GM18867 (cell line): ENCODE results near the gene FGGY.
"Not testable (repeated sequence)": the region's sequence is repeated elsewhere in the genome, so short reads cannot be mapped to it uniquely, and the experiment has no call there.

Experiments
- ATAC-seq: cut with Tn5 transposase; IDR thresholded peaks from one replicate; pipeline ENCODE4 v1.9.1; 2021; ENCODE audit warnings: mild to moderate bottlenecking, moderate library complexity; ENCODE audit not compliant: unreplicated experiment

The FGGY gene

DNA sequence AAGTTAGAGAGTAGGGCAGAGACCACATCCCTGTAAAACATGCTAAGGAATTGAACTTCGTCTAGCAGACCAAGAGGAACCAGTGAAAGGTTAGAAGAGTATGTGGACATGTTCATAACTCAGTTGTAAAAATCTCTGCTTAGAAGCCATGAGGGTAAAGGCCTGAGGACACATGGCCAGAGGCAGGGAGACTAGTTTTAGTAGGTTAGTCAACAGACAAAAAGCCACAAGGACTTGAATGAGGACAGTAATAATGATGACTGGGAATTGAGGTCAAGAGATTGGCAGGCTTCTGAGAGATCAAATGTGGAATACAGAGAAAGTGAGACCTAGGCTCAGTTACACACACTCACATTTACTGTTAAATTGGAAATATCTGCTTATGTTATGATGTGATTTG lies 312.4 kb downstream of the FGGY start:
- no peak for ATAC-seq

DNA sequence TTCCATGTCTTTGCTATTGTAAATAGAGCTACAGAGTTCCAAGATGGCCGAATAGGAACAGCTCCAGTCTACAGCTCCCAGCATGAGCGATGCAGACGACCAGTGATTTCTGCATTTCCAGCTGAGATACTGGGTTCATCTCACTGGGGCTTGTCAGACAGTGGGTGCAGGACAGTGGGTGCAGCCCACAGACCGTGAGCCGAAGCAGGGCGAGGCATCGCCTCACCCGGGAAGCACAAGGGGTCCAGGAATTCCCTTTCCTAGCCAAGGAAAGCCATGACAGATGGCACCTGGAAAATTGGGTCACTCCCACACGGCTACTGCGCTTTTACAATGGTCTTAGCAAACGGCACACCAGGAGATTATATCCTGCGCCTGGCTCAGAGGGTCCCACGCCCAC lies 313.6 kb downstream of the FGGY start:
- not testable (repeated sequence) for ATAC-seq

GRCh38 chr1:59617434-59617833 lies 320.5 kb downstream of the FGGY start:
- ATAC-seq = no peak

DNA sequence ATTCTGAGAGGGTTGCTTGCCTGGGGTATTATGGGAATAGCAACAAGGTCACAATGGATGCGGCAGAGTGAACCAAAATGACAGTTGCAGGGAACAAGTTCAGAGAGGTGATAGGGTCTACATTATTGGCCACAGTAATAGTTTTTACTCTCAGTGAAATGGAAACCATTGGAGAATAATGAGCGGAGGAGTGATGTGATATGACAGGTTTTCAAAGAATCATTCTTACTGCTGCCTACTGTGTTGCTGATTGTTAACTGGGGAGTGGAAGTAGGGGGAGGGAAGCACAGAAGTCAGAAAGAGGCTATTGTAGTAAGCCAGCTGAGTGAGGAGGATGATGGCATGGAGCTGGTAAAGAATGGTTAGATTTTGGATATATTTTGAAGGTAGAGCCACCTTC lies 322.7 kb downstream of the FGGY start:
- ATAC-seq = no peak

- no peak for ATAC-seq
Observed at GRCh38 chr1:59625384-59625783, 328.5 kb downstream of the FGGY start.

GRCh38 chr1:59631561-59632255 lies 334.8 kb downstream of the FGGY start:
- ATAC-seq = no peak

GRCh38 chr1:59635097-59635496 lies 338.2 kb downstream of the FGGY start:
- ATAC-seq = no peak

DNA sequence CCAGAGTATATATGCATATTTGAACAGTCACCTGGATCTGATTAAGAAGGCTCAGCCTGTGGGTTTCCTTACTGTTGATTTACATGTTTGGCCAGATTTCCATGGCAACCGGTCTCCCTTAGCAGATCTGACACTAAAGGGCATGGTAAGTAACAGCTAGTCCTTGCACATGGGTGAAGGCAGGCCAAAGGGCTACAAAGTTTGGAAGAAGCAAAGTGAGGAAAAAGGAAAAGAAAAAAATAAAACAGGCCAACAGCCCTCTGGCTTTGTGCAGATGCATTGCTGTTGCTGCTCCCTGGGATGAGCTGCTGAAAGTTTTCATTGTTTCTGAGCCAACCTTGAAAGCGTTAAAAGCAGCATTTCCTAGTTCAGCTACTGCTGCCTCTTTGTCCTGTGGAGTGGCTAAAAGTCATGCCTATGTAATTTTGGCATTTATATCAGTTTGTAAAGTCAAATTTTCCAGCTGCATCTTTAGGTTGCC lies 341.4 kb downstream of the FGGY start:
- ATAC-seq = no peak

DNA sequence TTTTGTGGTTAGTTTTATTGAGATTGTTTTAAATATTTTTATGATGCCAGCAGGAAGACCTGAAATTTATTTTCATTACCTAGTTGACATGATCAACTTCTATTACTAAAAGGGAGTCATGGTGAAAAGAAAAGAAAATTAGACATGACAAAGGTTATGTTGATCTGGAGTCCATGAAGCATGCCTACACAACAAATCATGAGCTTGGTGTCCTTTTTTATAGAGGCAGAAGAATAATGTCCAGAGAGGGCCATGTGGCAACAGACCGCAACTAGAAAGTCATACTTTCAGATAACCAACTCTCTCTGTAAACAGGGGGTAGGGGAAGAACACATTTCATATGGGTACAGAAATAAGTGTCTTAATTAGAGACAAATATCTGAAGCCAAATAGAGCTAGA lies 342.4 kb downstream of the FGGY start:
- ATAC-seq = no peak

DNA sequence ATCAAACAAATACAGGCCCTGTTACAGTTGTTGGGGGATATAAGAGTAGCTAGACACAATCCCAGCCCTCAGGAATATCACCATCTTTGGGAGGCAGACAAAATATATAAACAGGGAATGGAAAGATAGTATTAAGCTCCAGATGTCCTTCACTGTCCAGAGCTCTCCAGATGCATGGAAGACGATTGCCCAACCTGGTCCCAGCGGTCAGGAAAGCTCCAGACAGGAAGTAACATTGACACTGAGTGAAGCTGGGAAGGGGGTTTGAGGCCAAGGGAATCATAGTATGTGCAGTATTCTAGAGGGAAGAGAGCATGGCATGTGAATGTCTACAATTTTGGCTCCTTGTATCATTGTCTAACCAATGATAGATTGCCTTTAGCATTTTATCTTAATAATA lies 344.0 kb downstream of the FGGY start:
- no peak for ATAC-seq

GRCh38 chr1:59641836-59642235 lies 344.9 kb downstream of the FGGY start:
- no peak for ATAC-seq

- ATAC-seq = no peak
Observed at GRCh38 chr1:59643526-59643925, 346.6 kb downstream of the FGGY start.

DNA sequence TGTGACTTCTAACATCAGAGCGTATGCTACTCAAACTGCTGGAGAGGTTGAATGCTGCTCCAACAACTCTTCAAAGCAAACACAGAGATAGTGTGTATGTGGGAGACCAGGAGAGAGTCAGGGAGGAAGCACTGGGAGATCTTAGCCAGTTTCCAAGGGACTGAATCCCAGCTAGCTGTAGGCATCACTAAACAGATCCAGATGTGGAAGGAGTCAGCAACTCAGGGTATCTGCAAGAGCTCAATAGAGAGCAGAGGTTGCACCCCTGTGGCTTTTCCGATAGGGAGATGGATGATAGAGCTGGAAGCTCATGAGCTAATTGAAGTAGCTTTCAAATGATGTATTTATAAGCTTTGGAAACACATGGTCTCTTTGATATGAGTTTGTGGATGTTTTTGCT lies 349.0 kb downstream of the FGGY start:
- no peak for ATAC-seq

DNA sequence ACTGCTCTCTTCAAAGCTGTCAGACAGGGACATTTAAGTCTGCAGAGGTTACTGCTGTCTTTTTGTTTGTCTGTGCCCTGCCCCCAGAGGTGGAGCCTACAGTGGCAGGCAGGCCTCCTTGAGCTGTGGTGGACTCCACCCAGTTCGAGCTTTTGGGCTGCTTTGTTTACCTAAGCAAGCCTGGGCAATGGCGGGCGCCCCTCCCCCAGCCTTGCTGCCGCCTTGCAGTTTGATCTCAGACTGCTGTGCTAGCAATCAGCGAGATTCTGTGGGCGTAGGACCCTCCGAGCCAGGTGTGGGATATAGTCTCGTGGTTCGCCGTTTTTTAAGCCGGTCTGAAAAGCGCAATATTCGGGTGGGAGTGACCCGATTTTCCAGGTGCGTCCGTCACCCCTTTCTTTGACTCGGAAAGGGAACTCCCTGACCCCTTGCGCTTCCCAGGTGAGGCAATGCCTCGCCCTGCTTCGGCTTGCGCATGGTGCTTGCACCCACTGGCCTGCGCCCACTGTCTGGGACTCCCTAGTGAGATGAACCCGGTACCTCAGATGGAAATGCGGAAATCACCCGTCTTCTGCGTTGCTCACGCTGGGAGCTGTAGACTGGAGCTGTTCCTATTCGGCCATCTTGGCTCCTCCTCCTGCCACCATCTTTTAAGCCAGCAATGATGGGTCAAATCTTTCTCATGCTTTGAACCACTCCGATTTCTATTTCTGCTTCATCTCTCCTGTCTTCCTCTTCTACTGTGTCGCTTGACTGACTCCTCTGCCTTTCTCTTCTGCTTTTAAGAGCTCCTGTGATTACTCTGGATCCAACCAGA lies 356.5 kb downstream of the FGGY start:
- not testable (repeated sequence) for ATAC-seq

DNA sequence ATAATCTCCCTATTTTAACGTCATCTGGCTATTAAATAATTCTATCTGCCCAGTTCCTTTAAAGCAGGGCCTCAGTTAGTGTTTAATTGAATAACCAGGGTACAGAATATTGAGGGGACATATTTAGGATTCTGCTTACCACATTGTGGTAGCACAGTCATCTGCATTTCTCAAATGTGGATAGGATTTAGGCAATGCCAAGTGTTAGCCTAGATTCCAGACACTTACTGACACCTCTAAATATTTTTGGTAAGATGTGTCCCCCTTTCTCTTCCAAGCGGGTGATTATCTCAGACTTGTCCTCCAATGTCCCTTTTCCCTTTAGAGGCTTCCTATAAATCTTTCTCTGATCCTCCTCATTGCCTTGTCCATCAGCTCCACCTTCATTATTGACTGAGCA lies 357.1 kb downstream of the FGGY start:
- ATAC-seq = no peak

DNA sequence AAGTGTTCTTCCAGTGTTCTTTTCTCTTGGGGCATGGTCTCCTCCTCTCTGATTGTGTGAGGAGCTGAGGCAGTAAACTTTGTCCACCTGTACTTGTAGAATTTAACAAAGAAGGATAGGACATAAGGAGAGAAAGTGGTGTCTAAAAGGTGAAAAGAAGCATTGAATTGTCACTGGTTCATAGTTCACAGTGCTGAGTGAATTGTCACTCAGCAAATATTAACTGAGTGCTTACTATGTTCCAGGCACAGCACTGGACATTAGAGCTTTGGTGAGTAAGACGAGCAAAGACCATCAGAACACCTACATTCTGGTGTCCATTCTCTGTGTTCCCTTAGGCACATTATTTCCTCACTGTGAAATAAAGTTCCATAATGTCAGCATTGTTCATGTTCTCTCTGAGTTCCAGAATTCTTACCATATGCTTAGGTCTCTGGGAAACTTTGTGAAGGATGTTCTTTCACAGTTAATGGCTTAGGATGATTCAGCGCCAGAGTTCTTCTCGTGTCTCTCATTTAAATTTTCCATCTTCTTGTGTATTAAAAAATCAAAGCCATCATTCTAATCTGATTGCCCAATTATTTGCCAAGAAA lies 361.1 kb downstream of the FGGY start:
- ATAC-seq = no peak

GRCh38 chr1:59664166-59664565 lies 367.3 kb downstream of the FGGY start:
- ATAC-seq = no peak

GRCh38 chr1:59666106-59666505 lies 369.2 kb downstream of the FGGY start:
- no peak for ATAC-seq

- ATAC-seq = no peak
Observed at GRCh38 chr1:59667020-59667419, 370.1 kb downstream of the FGGY start.

DNA sequence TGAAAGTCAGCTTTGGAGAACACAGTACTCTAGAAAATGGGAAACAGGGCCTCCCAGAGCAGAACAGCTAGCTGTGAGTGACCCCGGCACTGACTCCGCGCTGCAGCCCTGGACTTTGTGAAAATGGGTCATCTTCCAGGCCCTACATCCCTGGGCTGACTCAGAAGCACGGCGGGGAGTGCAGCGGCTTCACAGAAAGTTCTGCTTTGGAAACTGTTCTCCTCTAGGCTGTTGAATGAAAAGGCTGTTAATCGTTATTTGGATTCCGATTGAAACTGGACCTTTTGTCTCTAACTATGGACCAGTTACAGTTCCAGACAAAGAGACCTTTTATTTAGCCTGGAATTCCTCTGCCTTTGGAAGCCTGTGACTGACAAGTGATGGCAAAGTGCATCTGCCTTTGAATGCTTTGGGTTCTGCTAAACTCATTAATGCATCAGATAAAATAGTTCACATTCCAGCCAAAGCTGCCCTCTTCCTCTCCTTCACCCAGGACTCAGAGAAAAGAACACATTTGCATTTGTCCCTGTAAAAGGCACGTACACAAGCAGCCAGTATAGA lies 372.9 kb downstream of the FGGY start:
- no peak for ATAC-seq

- no peak for ATAC-seq
Observed at GRCh38 chr1:59670662-59671061, 373.8 kb downstream of the FGGY start.
